Ishikawa (cell line): Measurements from ENCODE around the gene ING5.

ENCODE experiments used
- CEBPB ChIP-seq: IDR thresholded peaks from 2 replicates; pipeline ENCODE4 v1.6.1; 2012
- CREB1 ChIP-seq: IDR thresholded peaks from 2 replicates; pipeline ENCODE4 v1.6.1; 2012; ENCODE audit warnings: low read depth
- EGR1 ChIP-seq: IDR thresholded peaks from 2 replicates; pipeline ENCODE4 v1.6.1; 2012
- EP300 ChIP-seq: IDR thresholded peaks from 2 replicates; pipeline ENCODE4 v1.6.1; 2012; ENCODE audit warnings: borderline replicate concordance
- FOXM1 ChIP-seq: IDR thresholded peaks from 2 replicates; pipeline ENCODE4 v1.6.1; 2012; ENCODE audit warnings: low read depth, borderline replicate concordance
- NFIC ChIP-seq: IDR thresholded peaks from 2 replicates; pipeline ENCODE4 v1.6.1; 2012
- RAD21 ChIP-seq: IDR thresholded peaks from 2 replicates; pipeline ENCODE4 v1.6.1; 2012; ENCODE audit warnings: low read depth
- TAF1 ChIP-seq: IDR thresholded peaks from 2 replicates; pipeline ENCODE4 v1.6.1; 2012; ENCODE audit warnings: low read depth, mild to moderate bottlenecking
- TCF12 ChIP-seq: IDR thresholded peaks from 2 replicates; pipeline ENCODE4 v1.6.1; 2012; ENCODE audit warnings: low read depth
- TEAD4 ChIP-seq: IDR thresholded peaks from 2 replicates; pipeline ENCODE4 v1.6.1; 2012
- YY1 ChIP-seq: IDR thresholded peaks from 2 replicates; pipeline ENCODE4 v1.6.1; 2012; ENCODE audit warnings: low read depth
- ZBTB7A ChIP-seq: IDR thresholded peaks from 2 replicates; pipeline ENCODE4 v1.6.1; 2012; ENCODE audit warnings: low read depth
- TF ChIP-seq, protein P1 (sequence below): IDR thresholded peaks from 2 replicates; pipeline ENCODE4 v1.6.1; 2012
- TF ChIP-seq, protein P2 (sequence below): IDR thresholded peaks from 2 replicates; pipeline ENCODE4 v1.6.1; 2012; ENCODE audit warnings: low read depth, mild to moderate bottlenecking
- TF ChIP-seq, protein P3 (sequence below): IDR thresholded peaks from 2 replicates; pipeline ENCODE4 v1.6.1; 2012

The ING5 gene

DNA sequence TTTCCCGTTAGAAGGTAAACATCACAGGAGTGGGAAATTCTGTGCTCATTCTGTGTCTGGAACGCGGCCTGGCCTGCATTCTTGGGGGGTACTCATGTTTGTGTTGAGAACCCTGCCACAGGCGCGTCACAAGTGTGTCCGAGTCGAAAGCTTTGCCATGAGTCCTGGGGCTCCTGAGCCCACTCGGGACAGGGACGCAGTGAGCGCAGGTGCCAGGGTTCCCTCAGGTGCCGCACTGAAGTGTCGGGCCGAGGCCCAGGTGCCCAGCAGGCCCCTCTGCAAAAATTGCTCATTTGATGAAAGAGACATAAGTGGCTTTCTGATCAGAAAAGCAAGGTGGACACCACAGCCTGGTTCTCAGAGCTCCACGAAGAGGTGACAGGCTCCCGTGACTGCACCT is 37.3 kb downstream of the ING5 start:
- no peak for TF ChIP-seq EGR1
- no peak for TF ChIP-seq EP300
- no peak for TF ChIP-seq RAD21
- no peak for TF ChIP-seq NFIC
- TF ChIP-seq TEAD4, result no peak
- TF ChIP-seq, protein P1, sequence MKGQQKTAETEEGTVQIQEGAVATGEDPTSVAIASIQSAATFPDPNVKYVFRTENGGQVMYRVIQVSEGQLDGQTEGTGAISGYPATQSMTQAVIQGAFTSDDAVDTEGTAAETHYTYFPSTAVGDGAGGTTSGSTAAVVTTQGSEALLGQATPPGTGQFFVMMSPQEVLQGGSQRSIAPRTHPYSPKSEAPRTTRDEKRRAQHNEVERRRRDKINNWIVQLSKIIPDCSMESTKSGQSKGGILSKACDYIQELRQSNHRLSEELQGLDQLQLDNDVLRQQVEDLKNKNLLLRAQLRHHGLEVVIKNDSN, result no peak
- TF ChIP-seq TCF12, result no peak
- TF ChIP-seq FOXM1, result no peak
- TF ChIP-seq ZBTB7A, result no peak
- TF ChIP-seq, protein P2, sequence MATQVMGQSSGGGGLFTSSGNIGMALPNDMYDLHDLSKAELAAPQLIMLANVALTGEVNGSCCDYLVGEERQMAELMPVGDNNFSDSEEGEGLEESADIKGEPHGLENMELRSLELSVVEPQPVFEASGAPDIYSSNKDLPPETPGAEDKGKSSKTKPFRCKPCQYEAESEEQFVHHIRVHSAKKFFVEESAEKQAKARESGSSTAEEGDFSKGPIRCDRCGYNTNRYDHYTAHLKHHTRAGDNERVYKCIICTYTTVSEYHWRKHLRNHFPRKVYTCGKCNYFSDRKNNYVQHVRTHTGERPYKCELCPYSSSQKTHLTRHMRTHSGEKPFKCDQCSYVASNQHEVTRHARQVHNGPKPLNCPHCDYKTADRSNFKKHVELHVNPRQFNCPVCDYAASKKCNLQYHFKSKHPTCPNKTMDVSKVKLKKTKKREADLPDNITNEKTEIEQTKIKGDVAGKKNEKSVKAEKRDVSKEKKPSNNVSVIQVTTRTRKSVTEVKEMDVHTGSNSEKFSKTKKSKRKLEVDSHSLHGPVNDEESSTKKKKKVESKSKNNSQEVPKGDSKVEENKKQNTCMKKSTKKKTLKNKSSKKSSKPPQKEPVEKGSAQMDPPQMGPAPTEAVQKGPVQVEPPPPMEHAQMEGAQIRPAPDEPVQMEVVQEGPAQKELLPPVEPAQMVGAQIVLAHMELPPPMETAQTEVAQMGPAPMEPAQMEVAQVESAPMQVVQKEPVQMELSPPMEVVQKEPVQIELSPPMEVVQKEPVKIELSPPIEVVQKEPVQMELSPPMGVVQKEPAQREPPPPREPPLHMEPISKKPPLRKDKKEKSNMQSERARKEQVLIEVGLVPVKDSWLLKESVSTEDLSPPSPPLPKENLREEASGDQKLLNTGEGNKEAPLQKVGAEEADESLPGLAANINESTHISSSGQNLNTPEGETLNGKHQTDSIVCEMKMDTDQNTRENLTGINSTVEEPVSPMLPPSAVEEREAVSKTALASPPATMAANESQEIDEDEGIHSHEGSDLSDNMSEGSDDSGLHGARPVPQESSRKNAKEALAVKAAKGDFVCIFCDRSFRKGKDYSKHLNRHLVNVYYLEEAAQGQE, result no peak
- no peak for TF ChIP-seq CEBPB
- TF ChIP-seq, protein P3, sequence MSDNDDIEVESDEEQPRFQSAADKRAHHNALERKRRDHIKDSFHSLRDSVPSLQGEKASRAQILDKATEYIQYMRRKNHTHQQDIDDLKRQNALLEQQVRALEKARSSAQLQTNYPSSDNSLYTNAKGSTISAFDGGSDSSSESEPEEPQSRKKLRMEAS, result no peak
- TF ChIP-seq TAF1, result no peak
- TF ChIP-seq YY1, result no peak
- TF ChIP-seq CREB1, result no peak

DNA sequence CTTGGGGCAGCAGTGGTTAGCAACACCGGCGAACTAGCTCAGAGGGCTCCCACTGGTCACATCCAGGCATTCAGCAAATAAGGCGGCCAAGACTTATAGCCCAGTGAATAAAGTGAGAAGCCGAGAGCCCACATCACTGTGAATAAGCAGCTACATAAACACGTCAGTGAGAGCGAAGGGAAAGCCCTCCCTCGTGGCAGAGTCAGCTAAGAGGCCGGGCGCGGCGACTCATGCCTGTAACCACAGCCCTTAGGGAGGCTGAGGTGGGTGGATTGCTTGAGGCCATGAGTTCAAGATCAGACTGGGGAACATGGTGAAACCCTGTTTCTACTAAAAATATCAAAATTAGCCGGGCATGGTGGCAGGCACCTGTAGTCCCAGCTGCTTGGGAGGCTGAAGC is 37.8 kb downstream of the ING5 start:
- TF ChIP-seq FOXM1 (no peak), EP300 (no peak), EGR1 (no peak), YY1 (no peak), TCF12 (no peak), TAF1 (no peak)

DNA sequence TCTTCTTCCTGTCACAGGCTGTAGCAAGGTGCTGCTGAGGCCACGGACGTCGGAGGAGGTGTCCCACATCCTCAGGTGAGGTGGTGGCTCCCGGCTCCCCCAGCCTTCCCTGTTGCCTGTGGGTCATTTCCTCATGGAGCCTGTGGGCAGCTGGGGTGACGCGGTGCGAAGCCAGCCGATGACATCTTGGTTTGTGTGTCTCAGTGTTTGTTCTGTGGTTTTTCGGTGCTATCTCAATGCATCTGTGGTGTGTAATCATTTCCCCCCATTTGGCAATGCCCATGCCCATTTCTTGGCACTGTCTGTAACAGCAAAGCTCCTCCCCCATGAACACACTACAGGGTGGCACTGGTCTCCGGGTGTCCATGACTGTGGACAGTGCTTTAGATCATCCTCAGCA is 39.2 kb downstream of the ING5 start:
- no peak for TF ChIP-seq ZBTB7A
- TF ChIP-seq, protein P3, result no peak
- TF ChIP-seq, protein P1, result no peak
- no peak for TF ChIP-seq EGR1
- no peak for TF ChIP-seq CEBPB
- TF ChIP-seq NFIC, result no peak
- TF ChIP-seq CREB1, result no peak
- TF ChIP-seq TEAD4, result no peak
- no peak for TF ChIP-seq TAF1
- TF ChIP-seq, protein P2, result no peak

DNA sequence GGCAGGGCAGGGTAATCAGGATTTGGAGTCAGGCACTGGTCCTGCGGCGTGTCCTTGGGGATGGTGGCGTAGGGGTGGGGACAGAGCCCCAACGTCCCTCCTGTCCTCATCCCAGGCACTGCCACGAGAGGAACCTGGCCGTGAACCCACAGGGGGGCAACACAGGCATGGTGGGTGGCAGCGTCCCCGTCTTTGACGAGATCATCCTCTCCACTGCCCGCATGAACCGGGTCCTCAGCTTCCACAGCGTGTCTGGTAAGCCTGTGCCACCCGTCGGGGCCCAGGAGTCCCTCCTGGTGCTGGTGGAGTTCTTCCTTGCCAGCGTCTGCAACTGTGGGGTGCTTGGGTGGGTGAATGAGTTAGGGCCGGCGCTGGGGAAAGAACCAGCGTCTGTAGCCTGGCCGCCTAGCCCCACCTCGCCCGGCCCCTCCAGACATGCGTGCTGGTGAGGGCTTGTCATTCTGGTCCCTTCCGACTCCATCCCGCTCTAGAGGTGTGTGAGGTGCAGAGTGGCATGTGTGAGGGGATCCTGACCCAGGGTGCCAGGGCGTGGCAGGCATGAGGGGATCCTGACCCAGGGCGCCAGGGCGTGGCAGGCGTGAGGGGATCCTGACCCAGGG is 40.6 kb downstream of the ING5 start:
- TF ChIP-seq ZBTB7A (no peak), EP300 (no peak), TCF12 (no peak), EGR1 (no peak), RAD21 (no peak), CREB1 (no peak), TAF1 (no peak), NFIC (no peak), YY1 (no peak), TEAD4 (no peak), FOXM1 (no peak), CEBPB (no peak)
- TF ChIP-seq, protein P1, result no peak
- TF ChIP-seq, protein P3, result no peak
- TF ChIP-seq, protein P2, result no peak
